ENCODE data around the gene FOXP1.

Gene FOXP1

GRCh38 chr3:71565316-71565715, 18.2 kb downstream of the FOXP1 start:
- Histone ChIP-seq H3K36me3 (peaks cover 12% of the 10 kb centered on the region), H3K27ac (no peak overlapping the region), H3K9me3 (no peaks in the 10 kb centered on the region), H3K4me3 (ENCODE audit: low read depth in 1 of 2, low read length in 1 of 2) (no peak overlapping the region), H3K27me3 (no peaks in the 10 kb centered on the region), H3K4me1 (ENCODE audit: control insufficient read depth in 1 of 2, insufficient read depth in 1 of 2, low read depth in 1 of 2, low read length in 1 of 2) (peaks cover 3 to 12% of the 10 kb centered on the region in 2 experiments)
- TF ChIP-seq CTCF (IDR thresholded peaks at IDR 0.05): no peak

- H3K4me1 ChIP-seq (ENCODE audit: control insufficient read depth in 1 of 2, insufficient read depth in 1 of 2, low read depth in 1 of 2, low read length in 1 of 2): peaks cover 3 to 12% of the 10 kb centered on the region in 2 experiments
- H3K27ac ChIP-seq: no peak overlapping the region
- no peak overlapping the region for H3K4me3 ChIP-seq (ENCODE audit: low read depth in 1 of 2, low read length in 1 of 2)
Measured at GRCh38 chr3:71564361-71564760, 19.2 kb downstream of the FOXP1 start.

DNA sequence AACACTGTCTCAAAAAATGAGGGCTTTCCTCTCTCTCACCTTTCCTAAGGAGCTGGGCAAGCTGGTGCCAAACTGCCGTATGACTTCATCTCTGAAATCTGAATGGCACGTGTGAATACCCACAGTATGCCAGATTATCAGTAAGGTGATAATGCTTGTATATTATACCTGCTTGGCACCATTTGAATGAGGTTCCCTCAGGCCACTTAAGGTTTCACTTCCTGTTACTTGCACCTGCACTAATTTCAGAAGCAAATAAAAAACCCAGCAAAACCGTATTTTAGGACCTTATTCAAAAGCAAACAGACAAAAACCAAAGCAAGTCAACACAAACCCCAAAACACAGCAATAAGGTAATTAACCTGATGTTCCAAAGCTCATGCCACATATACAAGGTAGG, 19.7 kb downstream of the FOXP1 start:
- peaks cover 3 to 7% of the 10 kb centered on the region in 2 experiments for H3K4me1 ChIP-seq (ENCODE audit: control insufficient read depth in 1 of 2, insufficient read depth in 1 of 2, low read depth in 1 of 2, low read length in 1 of 2)
- H3K36me3 ChIP-seq: peaks cover 12% of the 10 kb centered on the region
- no peak overlapping the region for H3K27ac ChIP-seq
- H3K27me3 ChIP-seq: no peaks in the 10 kb centered on the region
- no peaks in the 10 kb centered on the region for H3K9me3 ChIP-seq
- no peak overlapping the region for H3K4me3 ChIP-seq (ENCODE audit: low read depth in 1 of 2, low read length in 1 of 2)
- no peak for TF ChIP-seq CTCF (IDR thresholded peaks at IDR 0.05)

More at GRCh38 chr3:71564361-71564760, 19.2 kb downstream of the FOXP1 start:
- Histone ChIP-seq H3K27me3 (no peaks in the 10 kb centered on the region), H3K9me3 (no peaks in the 10 kb centered on the region), H3K36me3 (peaks cover 12% of the 10 kb centered on the region)
- no peak for TF ChIP-seq CTCF (IDR thresholded peaks at IDR 0.05)

- H3K4me1 ChIP-seq (ENCODE audit: control insufficient read depth in 1 of 2, insufficient read depth in 1 of 2, low read depth in 1 of 2, low read length in 1 of 2): peaks cover 3 to 4% of the 10 kb centered on the region in 2 experiments
- no peak overlapping the region for H3K27ac ChIP-seq
- TF ChIP-seq CTCF (IDR thresholded peaks at IDR 0.05): no peak
- no peaks in the 10 kb centered on the region for H3K27me3 ChIP-seq
- no peaks in the 10 kb centered on the region for H3K9me3 ChIP-seq
- H3K4me3 ChIP-seq (ENCODE audit: low read depth in 1 of 2, low read length in 1 of 2): no peak overlapping the region
- H3K36me3 ChIP-seq: peaks cover 12% of the 10 kb centered on the region
Measured at GRCh38 chr3:71562938-71563337, 20.6 kb downstream of the FOXP1 start.

DNA sequence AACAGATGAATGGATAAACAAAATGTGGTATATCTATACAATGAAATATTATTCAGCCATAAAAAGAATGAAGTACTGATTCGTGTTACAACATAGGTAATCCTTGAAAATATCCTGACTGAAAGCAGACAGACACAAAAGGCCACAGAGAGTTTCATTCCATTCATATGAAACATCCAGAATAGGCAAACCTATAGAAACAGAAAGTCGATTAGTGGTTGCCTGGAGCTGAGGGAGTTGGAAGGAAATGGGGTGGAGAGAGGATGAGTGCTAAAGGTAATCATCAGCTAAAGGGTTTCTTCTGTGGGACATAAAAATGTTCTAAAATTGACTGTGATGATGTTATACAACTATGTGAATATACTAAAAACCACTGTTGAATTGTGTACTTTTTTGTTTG, 22.9 kb downstream of the FOXP1 start:
- Histone ChIP-seq H3K9me3 (no peaks in the 10 kb centered on the region), H3K4me1 (ENCODE audit: control insufficient read depth in 1 of 2, insufficient read depth in 1 of 2, low read depth in 1 of 2, low read length in 1 of 2) (peaks cover 15 to 22% of the 10 kb centered on the region in 2 experiments), H3K27ac (no peak overlapping the region), H3K36me3 (peaks cover 5% of the 10 kb centered on the region), H3K27me3 (no peaks in the 10 kb centered on the region), H3K4me3 (ENCODE audit: low read depth in 1 of 2, low read length in 1 of 2) (no peak overlapping the region)
- no peak for TF ChIP-seq CTCF (IDR thresholded peaks at IDR 0.05)
